ENCODE data around the gene MT1E.

DNA sequence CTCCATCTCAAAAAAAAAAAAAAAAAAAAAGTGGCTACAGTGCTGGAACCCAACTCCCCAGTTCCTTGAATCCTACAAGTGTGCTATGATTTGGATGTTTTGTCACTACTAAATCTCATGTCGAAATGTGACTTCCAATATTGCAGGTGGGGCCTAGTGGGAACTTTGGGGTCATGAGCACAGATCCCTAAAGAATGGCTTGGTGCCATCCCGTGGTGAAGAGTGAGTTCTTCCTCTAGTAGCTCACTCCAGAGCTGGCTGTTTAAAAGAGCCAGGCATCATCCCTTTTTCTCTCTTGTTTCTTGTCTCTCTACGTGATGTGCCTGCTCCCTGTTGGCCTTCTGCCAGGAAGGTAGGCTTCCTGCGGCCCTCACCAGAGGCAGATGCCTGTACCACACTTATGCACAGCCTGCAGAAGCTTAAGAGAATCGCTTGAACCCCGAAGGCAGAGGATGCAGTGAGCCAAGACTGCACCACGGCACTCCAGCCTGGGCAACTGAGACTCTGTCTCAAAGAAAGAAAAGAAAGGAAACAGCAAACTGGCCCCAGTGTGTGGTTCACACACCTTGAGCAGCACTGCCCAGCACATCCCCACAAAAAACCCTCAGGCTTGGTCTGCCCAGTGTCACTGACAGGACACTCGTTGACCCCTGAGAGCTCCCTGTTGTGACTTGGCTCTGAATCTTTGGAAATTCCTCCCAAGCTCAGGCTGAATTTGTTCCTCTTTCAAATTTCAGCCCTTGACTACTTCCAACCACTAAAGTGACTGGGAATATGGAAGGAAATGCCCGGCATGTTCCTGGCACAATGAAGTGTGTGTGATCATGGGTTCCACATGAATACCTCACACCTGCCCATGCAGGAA, 3.1 kb downstream of the MT1E start:
- TF ChIP-seq EP300 (IDR thresholded peaks at IDR 0.05): no peak
- no peak for TF ChIP-seq CTCF (IDR thresholded peaks at IDR 0.05)
- no peak for TF ChIP-seq POLR2A (IDR thresholded peaks at IDR 0.05)
